SKM-1 (cell line): ENCODE measurements around the gene TFEB.

Experiments
- DNase-seq: peaks from one replicate; lab custom pipeline; 2025; ENCODE audit not compliant: unreplicated experiment; lab: John Stamatoyannopoulos, UW

Gene TFEB

GRCh38 chr6:41707565-41708200, 27.7 kb downstream of the TFEB start:
- peak; percentile 77 for DNase-seq

GRCh38 chr6:41706876-41707564, 28.4 kb downstream of the TFEB start:
- no peak for DNase-seq

- peak; percentile 81 for DNase-seq
These were observed 29.2 kb downstream of the TFEB start for GRCh38 chr6:41705996-41706835.

- no peak for DNase-seq
These were observed 30.0 kb downstream of the TFEB start for GRCh38 chr6:41705311-41705995.

GRCh38 chr6:41704656-41705310, 30.6 kb downstream of the TFEB start:
- DNase-seq: no peak

GRCh38 chr6:41704028-41704427, 31.4 kb downstream of the TFEB start:
- DNase-seq: no peak

- DNase-seq: no peak
These were observed 32.5 kb downstream of the TFEB start for GRCh38 chr6:41702771-41703494.

- DNase-seq: no peak
These were observed 33.2 kb downstream of the TFEB start for GRCh38 chr6:41702089-41702745.

GRCh38 chr6:41700463-41701347, 34.7 kb downstream of the TFEB start:
- DNase-seq: no peak

GRCh38 chr6:41699063-41699462, 36.3 kb downstream of the TFEB start:
- no peak for DNase-seq

- no peak for DNase-seq
These were observed 37.3 kb downstream of the TFEB start for GRCh38 chr6:41697861-41698781.

GRCh38 chr6:41696788-41697187, 38.6 kb downstream of the TFEB start:
- no peak for DNase-seq

GRCh38 chr6:41695825-41696224, 39.6 kb downstream of the TFEB start:
- no peak for DNase-seq

GRCh38 chr6:41694815-41695526, 40.4 kb downstream of the TFEB start:
- DNase-seq: no peak

- DNase-seq: no peak
These were observed 41.8 kb downstream of the TFEB start for GRCh38 chr6:41693281-41694240.

- DNase-seq: no peak
These were observed 42.7 kb downstream of the TFEB start for GRCh38 chr6:41692730-41693129.
